GM12892 (cell line): ENCODE results near the gene ANK3.

Source experiments
- POLR2A ChIP-seq: IDR thresholded peaks from 2 replicates; pipeline ENCODE4 v1.6.1; 2011; ENCODE audit warnings: low read depth, low read length, control low read depth
- POLR2AphosphoS5 ChIP-seq: IDR thresholded peaks from 2 replicates; pipeline ENCODE4 v1.6.1; 2011; ENCODE audit warnings: low read depth, low read length, control low read depth
- TAF1 ChIP-seq: IDR thresholded peaks from 2 replicates; pipeline ENCODE4 v1.6.1; 2011; ENCODE audit warnings: low read depth, mild to moderate bottlenecking, control low read depth, low read length, borderline replicate concordance

DNA sequence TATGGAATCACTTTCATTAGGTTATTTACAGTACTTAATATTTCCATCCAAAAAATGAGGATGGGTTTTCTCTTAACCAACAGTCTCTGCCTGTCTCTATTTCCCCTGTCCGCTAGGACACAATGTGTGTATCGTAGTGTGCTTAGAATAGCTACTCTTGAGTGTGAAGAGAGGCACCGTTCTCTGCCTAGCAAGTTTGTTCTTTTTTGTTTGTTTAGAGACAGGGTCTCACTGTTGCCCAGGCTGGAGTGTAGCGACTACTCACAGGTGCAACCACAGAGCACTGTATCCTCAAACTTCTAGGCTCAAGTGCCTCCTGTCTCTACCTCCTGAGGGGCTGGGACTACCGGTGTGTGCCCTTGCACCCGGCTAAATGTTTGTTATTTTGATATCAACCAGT lies 121.9 kb downstream of the ANK3 start:
- TF ChIP-seq POLR2A (no peak), POLR2AphosphoS5 (no peak), TAF1 (no peak)
